OCI-LY1 (cell line): Measurements from ENCODE around the gene SVOP.

ENCODE experiments used
- H2AFZ ChIP-seq: fragments of 200-600 bp; sonication (generic), shearing (Covaris generic); 2 replicates; pipeline ENCODE4 v1.6.0; 2014; ENCODE audit warnings: antibody characterized with exemption, mild to moderate bottlenecking, low read length
- H3F3A ChIP-seq: fragments of 200-600 bp; sonication (generic), shearing (Covaris generic); 2 replicates; pipeline ENCODE4 v1.6.0; 2014; ENCODE audit warnings: mild to moderate bottlenecking, antibody characterized with exemption, low read length, moderate library complexity; ENCODE audit not compliant: insufficient read depth
- H3K27ac ChIP-seq: fragments of 200-600 bp; sonication (generic); 2 replicates; pipeline ENCODE4 v1.5.1; 2014; ENCODE audit warnings: low read length, mixed run types, mild to moderate bottlenecking, low read depth; ENCODE audit not compliant: poor library complexity, severe bottlenecking
- H3K27me3 ChIP-seq: fragments of 200-600 bp; sonication (generic); 2 replicates; pipeline ENCODE4 v1.6.0; 2014; ENCODE audit warnings: antibody characterized with exemption, mild to moderate bottlenecking, low read length, moderate library complexity; ENCODE audit not compliant: insufficient read depth
- H3K36me3 ChIP-seq: fragments of 200-600 bp; sonication (generic); 2 replicates; pipeline ENCODE4 v1.6.1; 2014; ENCODE audit warnings: mild to moderate bottlenecking, antibody characterized with exemption, low read length, moderate library complexity, mixed read lengths; ENCODE audit not compliant: insufficient read depth
- H3K4me1 ChIP-seq: fragments of 200-600 bp; sonication (generic); 2 replicates; pipeline ENCODE4 v1.5.1; 2014; ENCODE audit warnings: mild to moderate bottlenecking, low read length, moderate library complexity; ENCODE audit not compliant: insufficient read depth, severe bottlenecking
- H3K4me2 ChIP-seq: fragments of 200-600 bp; sonication (generic), shearing (Covaris generic); 2 replicates; pipeline ENCODE4 v1.6.1; 2014; ENCODE audit warnings: low read length
- H3K4me3 ChIP-seq: fragments of 200-600 bp; sonication (generic); 2 replicates; pipeline ENCODE4 v1.5.1; 2014; ENCODE audit warnings: low read length, low read depth, mild to moderate bottlenecking, mixed read lengths; ENCODE audit not compliant: poor library complexity, severe bottlenecking
- H3K79me2 ChIP-seq: fragments of 200-600 bp; shearing (Covaris generic); 2 replicates; pipeline ENCODE4 v1.6.1; 2016; ENCODE audit warnings: mixed run types, low read length, mixed read lengths; ENCODE audit not compliant: insufficient read depth
- H3K9ac ChIP-seq: fragments of 200-600 bp; sonication (generic), shearing (Covaris generic); 2 replicates; pipeline ENCODE4 v1.6.1; 2014; ENCODE audit warnings: mild to moderate bottlenecking, low read length, mixed read lengths
- H3K9me2 ChIP-seq: fragments of 200-600 bp; sonication (generic), shearing (Covaris generic); 2 replicates; pipeline ENCODE4 v1.6.1; 2014; ENCODE audit warnings: low read depth, mild to moderate bottlenecking, low read length, mixed read lengths
- H3K9me3 ChIP-seq: fragments of 200-600 bp; shearing (Covaris generic); 2 replicates; pipeline ENCODE4 v1.6.1; 2014; ENCODE audit warnings: low read length, mixed read lengths
- H4K20me1 ChIP-seq: fragments of 200-600 bp; sonication (generic), shearing (Covaris generic); 2 replicates; pipeline ENCODE4 v1.6.0; 2016; ENCODE audit warnings: mild to moderate bottlenecking, low read length; ENCODE audit not compliant: insufficient read depth
- EZH2 ChIP-seq: fragments of 200-600 bp; sonication (generic), shearing (Covaris generic); IDR thresholded peaks from 2 replicates; pipeline ENCODE4 v1.8.0; 2017; ENCODE audit warnings: borderline replicate concordance, mixed run types, mild to moderate bottlenecking, antibody characterized with exemption, low read length, moderate library complexity, mixed read lengths
- TF ChIP-seq, protein P1 (sequence below): fragments of 200-600 bp; sonication (generic), shearing (Covaris generic); IDR thresholded peaks from 2 replicates; pipeline ENCODE4 v1.5.1; 2017; ENCODE audit warnings: mild to moderate bottlenecking, antibody characterized with exemption, low read length, moderate library complexity, mixed read lengths

SVOP gene

DNA sequence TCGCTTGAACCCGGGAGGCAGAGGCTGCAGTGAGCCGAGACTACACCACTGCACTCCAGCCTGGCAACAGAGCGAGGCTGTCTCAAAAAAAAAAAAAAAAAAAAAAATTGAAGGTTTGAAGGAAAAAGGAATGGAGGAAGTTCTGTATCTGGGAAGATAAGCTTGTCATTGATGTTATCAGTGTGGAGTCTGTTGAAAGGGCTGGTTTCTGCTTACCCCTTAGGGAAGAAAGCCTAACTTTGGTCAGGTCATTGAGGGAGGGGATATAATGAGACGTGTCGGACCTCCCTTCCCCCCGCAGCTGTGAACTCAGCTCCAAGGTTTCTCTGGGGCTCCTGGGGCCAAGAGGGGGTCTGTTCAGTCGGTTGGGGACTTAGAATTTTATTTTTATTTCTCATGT lies 124.5 kb downstream of the SVOP start:
- no peaks in the 10 kb centered on the region for H3K9me3 ChIP-seq
- TF ChIP-seq, protein P1, sequence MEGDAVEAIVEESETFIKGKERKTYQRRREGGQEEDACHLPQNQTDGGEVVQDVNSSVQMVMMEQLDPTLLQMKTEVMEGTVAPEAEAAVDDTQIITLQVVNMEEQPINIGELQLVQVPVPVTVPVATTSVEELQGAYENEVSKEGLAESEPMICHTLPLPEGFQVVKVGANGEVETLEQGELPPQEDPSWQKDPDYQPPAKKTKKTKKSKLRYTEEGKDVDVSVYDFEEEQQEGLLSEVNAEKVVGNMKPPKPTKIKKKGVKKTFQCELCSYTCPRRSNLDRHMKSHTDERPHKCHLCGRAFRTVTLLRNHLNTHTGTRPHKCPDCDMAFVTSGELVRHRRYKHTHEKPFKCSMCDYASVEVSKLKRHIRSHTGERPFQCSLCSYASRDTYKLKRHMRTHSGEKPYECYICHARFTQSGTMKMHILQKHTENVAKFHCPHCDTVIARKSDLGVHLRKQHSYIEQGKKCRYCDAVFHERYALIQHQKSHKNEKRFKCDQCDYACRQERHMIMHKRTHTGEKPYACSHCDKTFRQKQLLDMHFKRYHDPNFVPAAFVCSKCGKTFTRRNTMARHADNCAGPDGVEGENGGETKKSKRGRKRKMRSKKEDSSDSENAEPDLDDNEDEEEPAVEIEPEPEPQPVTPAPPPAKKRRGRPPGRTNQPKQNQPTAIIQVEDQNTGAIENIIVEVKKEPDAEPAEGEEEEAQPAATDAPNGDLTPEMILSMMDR: no peak
- no peak for TF ChIP-seq EZH2
- no peak overlapping the region for H3K27ac ChIP-seq

GRCh38 chr12:108895220-108895802 lies 125.6 kb downstream of the SVOP start:
- Histone ChIP-seq H3K9ac (no peak overlapping the region), H3K4me2 (no peak overlapping the region), H3F3A (no peaks in the 10 kb centered on the region), H3K27ac (no peak overlapping the region), H4K20me1 (no peaks in the 10 kb centered on the region), H3K27me3 (no peaks in the 10 kb centered on the region), H3K9me2 (no peaks in the 10 kb centered on the region), H3K36me3 (no peaks in the 10 kb centered on the region), H3K4me1 (no peaks in the 10 kb centered on the region), H3K79me2 (no peaks in the 10 kb centered on the region), H3K9me3 (no peaks in the 10 kb centered on the region), H2AFZ (no peak overlapping the region), H3K4me3 (no peak overlapping the region)
- TF ChIP-seq EZH2: no peak
- TF ChIP-seq, protein P1: no peak

More for the DNA sequence above, 124.5 kb downstream of the SVOP start:
- Histone ChIP-seq H3K9me2 (no peaks in the 10 kb centered on the region), H3K36me3 (no peaks in the 10 kb centered on the region), H3F3A (no peaks in the 10 kb centered on the region), H3K79me2 (no peaks in the 10 kb centered on the region), H4K20me1 (no peaks in the 10 kb centered on the region), H2AFZ (no peak overlapping the region), H3K27me3 (no peaks in the 10 kb centered on the region), H3K4me3 (no peak overlapping the region), H3K4me2 (no peak overlapping the region), H3K4me1 (no peaks in the 10 kb centered on the region), H3K9ac (no peak overlapping the region)

GRCh38 chr12:108890208-108890607 lies 130.7 kb downstream of the SVOP start:
- Histone ChIP-seq H3F3A (no peaks in the 10 kb centered on the region), H3K4me1 (no peaks in the 10 kb centered on the region), H3K27me3 (no peaks in the 10 kb centered on the region), H3K79me2 (no peaks in the 10 kb centered on the region), H2AFZ (no peak overlapping the region), H3K9me2 (no peaks in the 10 kb centered on the region), H3K9me3 (no peaks in the 10 kb centered on the region), H3K27ac (no peak overlapping the region), H3K4me3 (no peak overlapping the region), H3K36me3 (no peaks in the 10 kb centered on the region), H3K4me2 (no peak overlapping the region), H3K9ac (no peak overlapping the region), H4K20me1 (no peaks in the 10 kb centered on the region)
- TF ChIP-seq, protein P1: no peak
- no peak for TF ChIP-seq EZH2
